ENCODE measurements around the gene KDM6B. TPM values are rescaled to one million over a fixed set of nuclear protein-coding genes. Genes with fewer than 3 reads are reported as not detected.
"Not testable (repeated sequence)": the region's sequence is repeated elsewhere in the genome, so short reads cannot be mapped to it uniquely, and the experiment has no call there.

The KDM6B gene
- polyA plus RNA-seq, 1 experiment, result 2.0 TPM

GRCh38 chr17:7807206-7807605 is 26.8 kb upstream of the KDM6B start:
- ChIA-PET CTCF (interaction anchor here (0.6 kb wide), 1 partner anchor 16 kb away, joined by 3 read pairs; no protein-coding TSS in a partner anchor), POLR2A (interaction anchor here (0.6 kb wide), 1 partner anchor 205 kb away, joined by 3 read pairs; no protein-coding TSS in a partner anchor)
- no peak overlapping the region for H3K4me3 ChIP-seq (ENCODE audit: low read depth, low read length)
- no peaks in the 10 kb centered on the region for H3K27me3 ChIP-seq (ENCODE audit: control insufficient read depth, insufficient read depth, low read length)
- DNase-seq (ENCODE audit: low read depth, low spot score), result no peak
- H3K27ac ChIP-seq (ENCODE audit: low read depth, low read length), result no peak overlapping the region
- no peaks in the 10 kb centered on the region; the same call in 1 of the 2 replicates for H3K9me3 ChIP-seq (ENCODE audit: control insufficient read depth, insufficient read depth, low read length)
- no peak for TF ChIP-seq CTCF (IDR thresholded peaks at IDR 0.05; ENCODE audit: low read depth, low read length)

DNA sequence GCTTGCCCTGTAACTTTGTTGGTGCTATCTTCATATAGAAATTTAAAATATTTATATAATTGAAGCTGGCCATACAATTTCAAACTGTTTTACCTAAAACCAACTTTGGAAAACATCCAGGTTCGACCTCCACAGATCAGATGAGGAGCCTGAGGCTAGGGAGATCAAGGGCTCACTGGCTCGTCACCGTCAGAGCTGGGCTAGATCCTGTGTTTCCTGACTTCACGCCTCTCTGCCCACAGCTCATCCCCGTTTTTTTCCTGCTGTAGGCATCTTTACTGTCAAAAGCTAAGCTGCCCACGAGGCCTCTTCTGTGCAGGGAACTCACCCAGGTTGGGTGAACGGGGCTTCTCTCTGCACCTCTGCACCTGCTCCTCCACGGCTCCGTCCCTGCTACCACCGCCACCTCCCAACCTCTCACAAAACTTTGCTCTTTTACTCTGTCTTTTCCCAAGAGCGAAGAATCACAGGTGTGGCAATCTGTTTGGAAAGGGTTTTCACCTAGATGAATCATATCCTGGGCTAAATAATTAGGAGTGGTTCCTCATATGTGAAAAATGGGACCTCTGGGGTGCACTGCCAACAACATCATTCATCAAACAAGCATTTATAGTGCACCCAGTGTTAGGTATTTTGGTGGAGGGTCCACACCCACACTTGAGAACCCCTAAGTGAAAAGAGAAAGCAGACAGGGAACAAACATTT is 24.8 kb upstream of the KDM6B start:
- no peak for DNase-seq (ENCODE audit: low read depth, low spot score)
- ChIA-PET POLR2A (no interaction called here), CTCF (interaction anchor here (1.0 kb wide), 1 partner anchor 13 kb away, joined by 3 read pairs; no protein-coding TSS in a partner anchor)
- H3K9me3 ChIP-seq (ENCODE audit: control insufficient read depth, insufficient read depth, low read length), result no peaks in the 10 kb centered on the region; the same call in 1 of the 2 replicates
- no peak overlapping the region for H3K27ac ChIP-seq (ENCODE audit: low read depth, low read length)
- no peak overlapping the region for H3K4me3 ChIP-seq (ENCODE audit: low read depth, low read length)
- no peaks in the 10 kb centered on the region for H3K27me3 ChIP-seq (ENCODE audit: control insufficient read depth, insufficient read depth, low read length)
- no peak for TF ChIP-seq CTCF (IDR thresholded peaks at IDR 0.05; ENCODE audit: low read depth, low read length)

DNA sequence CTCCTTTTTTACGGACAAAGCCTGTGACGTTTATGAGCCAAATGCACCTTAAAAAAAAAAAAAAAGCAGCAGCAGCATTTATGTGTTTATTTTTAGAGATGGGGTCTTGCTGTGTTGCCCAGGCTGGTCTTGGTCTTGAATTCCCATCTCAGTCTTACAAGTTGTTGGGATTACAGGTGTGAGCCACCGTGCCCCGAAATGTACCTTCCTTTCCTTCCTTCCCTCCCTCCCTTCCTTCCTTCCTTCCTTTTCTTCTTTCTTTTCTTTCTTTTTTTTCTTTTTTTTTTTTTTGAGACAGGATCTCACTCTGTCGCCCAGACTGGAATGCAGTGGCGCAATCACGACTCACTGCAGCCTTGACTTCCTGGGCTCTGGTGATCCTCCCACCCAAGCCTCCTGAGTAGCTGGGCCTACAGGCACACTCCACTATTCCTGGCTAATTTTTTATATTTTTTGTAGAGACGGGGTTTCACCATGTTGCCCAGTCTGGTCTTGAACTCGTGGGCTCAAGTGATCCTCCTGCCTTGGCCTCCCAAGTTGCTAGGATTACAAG is 24.1 kb upstream of the KDM6B start:
- POLR2A ChIA-PET; CTCF ChIA-PET; H3K4me3 ChIP-seq (ENCODE audit: low read depth, low read length); DNase-seq (ENCODE audit: low read depth, low spot score); H3K9me3 ChIP-seq (ENCODE audit: control insufficient read depth, insufficient read depth, low read length); H3K27ac ChIP-seq (ENCODE audit: low read depth, low read length); H3K27me3 ChIP-seq (ENCODE audit: control insufficient read depth, insufficient read depth, low read length): not testable (repeated sequence)

GRCh38 chr17:7811251-7811650 is 22.8 kb upstream of the KDM6B start:
- no peak overlapping the region for H3K27ac ChIP-seq (ENCODE audit: low read depth, low read length)
- no peak for TF ChIP-seq CTCF (IDR thresholded peaks at IDR 0.05; ENCODE audit: low read depth, low read length)
- no peaks in the 10 kb centered on the region for H3K9me3 ChIP-seq (ENCODE audit: control insufficient read depth, insufficient read depth, low read length)
- peaks cover 4% of the 10 kb centered on the region for H3K27me3 ChIP-seq (ENCODE audit: control insufficient read depth, insufficient read depth, low read length)
- H3K4me3 ChIP-seq (ENCODE audit: low read depth, low read length), result no peak overlapping the region
- ChIA-PET CTCF (interaction anchor here (0.6 kb wide), 1 partner anchor 12 kb away, joined by 10 read pairs; no protein-coding TSS in a partner anchor), POLR2A (no interaction called here)
- DNase-seq (ENCODE audit: low read depth, low spot score), result no peak

DNA sequence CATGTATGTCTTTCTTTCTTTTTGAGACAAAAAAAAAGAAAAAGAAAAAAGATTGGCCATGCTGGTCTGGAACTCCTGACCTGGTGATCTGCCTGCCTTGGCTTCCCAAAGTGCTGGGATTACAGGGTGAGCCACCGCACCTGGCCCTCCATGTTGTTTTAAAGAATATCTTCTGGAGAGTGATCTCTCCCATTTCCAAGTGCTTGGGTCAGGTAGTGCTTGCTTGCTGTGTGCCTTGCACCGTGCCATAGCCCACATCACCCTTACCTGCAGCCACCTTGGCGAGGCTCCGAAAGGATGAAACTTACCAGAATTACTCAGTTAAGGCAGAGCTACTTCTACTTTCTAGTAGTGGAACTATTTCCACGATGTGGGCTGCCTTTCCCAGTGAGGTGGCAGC is 19.0 kb upstream of the KDM6B start:
- no peak for TF ChIP-seq CTCF (IDR thresholded peaks at IDR 0.05; ENCODE audit: low read depth, low read length)
- Histone ChIP-seq H3K27ac (ENCODE audit: low read depth, low read length) (no peak overlapping the region), H3K27me3 (ENCODE audit: control insufficient read depth, insufficient read depth, low read length) (peaks cover 21% of the 10 kb centered on the region), H3K9me3 (ENCODE audit: control insufficient read depth, insufficient read depth, low read length) (no peaks in the 10 kb centered on the region; the same call in 1 of the 2 replicates), H3K4me3 (ENCODE audit: low read depth, low read length) (no peak overlapping the region)
- DNase-seq (ENCODE audit: low read depth, low spot score), result no peak
- CTCF ChIA-PET, result no interaction called here
- POLR2A ChIA-PET, result no interaction called here
